Activated B cell treated with CpG ODN at 0.5 μM for 24 hours (primary cell): Measurements from ENCODE around the gene TBC1D1. TPM values are rescaled to one million over a fixed set of nuclear protein-coding genes. Genes with fewer than 3 reads are reported as not detected.

Source experiments
- ATAC-seq: fragments of 200-7000 bp; cut with Tn5 transposase; one replicate; pipeline ENCODE4 v1.10.0; 2021; ENCODE audit warnings: low read depth, mild to moderate bottlenecking, moderate library complexity
- CTCF ChIA-PET: fragments of 350-600 bp; sonication (Branson Sonifier 250); formaldehyde crosslinking; loops from one replicate; lab custom pipeline; 2021; ENCODE audit warnings: antibody characterized with exemption; lab: Charles Lee
- POLR2A ChIA-PET: fragments of 350-600 bp; sonication (Branson Sonifier 250); formaldehyde crosslinking; loops from one replicate; lab custom pipeline; 2021; ENCODE audit warnings: antibody characterized with exemption; lab: Charles Lee
- DNase-seq: peaks from one replicate; pipeline ENCODE4 v3.0.0; 2022
- H3K27ac Mint-ChIP-seq: one replicate; pipeline ENCODE4 v1.8.0; 2020; ENCODE audit warnings: mixed read lengths
- H3K27me3 Mint-ChIP-seq: one replicate; pipeline ENCODE4 v1.8.0; 2021; ENCODE audit warnings: mixed read lengths
- H3K36me3 Mint-ChIP-seq: one replicate; pipeline ENCODE4 v1.8.0; 2021; ENCODE audit warnings: low read depth, mixed read lengths
- H3K4me1 Mint-ChIP-seq: one replicate; pipeline ENCODE4 v1.8.0; 2021; ENCODE audit warnings: mixed read lengths
- H3K4me3 Mint-ChIP-seq: one replicate; pipeline ENCODE4 v1.8.0; 2020; ENCODE audit warnings: mild to moderate bottlenecking, mixed read lengths
- H3K9me3 Mint-ChIP-seq: one replicate; pipeline ENCODE4 v1.8.0; 2020; ENCODE audit warnings: mixed read lengths
- intact Hi-C: fragments of 100-400 bp; cut with micrococcal nuclease; formaldehyde crosslinking; loops from one replicate; pipeline ENCODE4 v1.15.1; 2024
- total RNA-seq: library from RNA; stranded (reverse); gene quantifications from 2 replicates; pipeline ENCODE4 v1.2.3, GENCODE V29; 2022
- TF ChIP-seq, protein P1 (sequence below): fragments of 200-600 bp; IDR thresholded peaks from one replicate; pipeline ENCODE4 v1.8.0; 2022; ENCODE audit warnings: antibody characterized with exemption, mild to moderate bottlenecking

TBC1D1 gene
- total RNA-seq, 1 donor from 2014 or later, result 84.8 TPM

DNA sequence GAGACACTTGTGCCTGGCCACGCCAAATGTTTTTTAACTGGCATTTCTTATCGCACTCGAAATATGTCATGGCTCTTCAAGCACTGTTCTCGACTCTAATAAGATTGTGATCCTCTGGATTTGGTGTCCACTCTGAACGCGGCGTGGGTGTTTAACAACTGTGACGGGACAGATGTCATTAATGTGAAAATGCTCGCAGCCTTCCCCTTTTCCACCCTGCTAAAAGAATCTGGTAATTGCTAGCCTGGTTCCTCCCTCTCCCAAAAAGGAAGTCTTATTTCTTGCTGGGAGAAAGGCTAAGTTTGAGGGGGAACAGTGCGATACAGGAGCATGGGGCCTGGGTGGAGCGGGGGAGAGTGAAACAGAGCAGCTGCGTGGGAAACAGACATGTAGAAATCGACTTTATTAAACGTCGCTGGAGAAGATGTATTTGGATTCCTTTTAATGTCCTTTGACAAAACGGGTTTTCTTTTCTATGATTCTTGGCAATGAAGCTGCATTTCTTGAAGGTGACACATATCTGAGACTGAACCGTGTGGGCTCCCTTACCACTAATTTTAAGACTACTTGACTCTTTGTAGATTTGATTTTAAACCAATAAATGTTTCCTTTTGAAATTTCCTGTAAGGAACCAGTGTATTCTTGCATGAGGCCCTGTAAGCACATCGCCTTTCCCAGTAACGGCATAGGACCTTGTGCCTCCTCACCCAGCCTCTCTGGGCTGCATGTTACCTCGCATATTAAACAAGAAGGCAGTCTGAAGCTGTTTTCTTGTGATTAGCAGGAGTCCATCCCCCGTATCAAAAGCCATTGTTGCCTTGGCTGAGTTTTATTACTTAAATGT lies 17.8 kb downstream of the TBC1D1 start:
- ChIA-PET POLR2A (no interaction called here), CTCF (no interaction called here)
- no peaks in the 10 kb centered on the region for H3K9me3 Mint-ChIP-seq

GRCh38 chr4:37909332-37910090 lies 18.6 kb downstream of the TBC1D1 start:
- peaks cover 4% of the 10 kb centered on the region for H3K4me1 Mint-ChIP-seq

More for the DNA sequence above, 17.8 kb downstream of the TBC1D1 start:
- Mint-ChIP-seq H3K4me3 (no peak overlapping the region), H3K36me3 (peaks cover 40% of the 10 kb centered on the region), H3K27ac (no peak overlapping the region), H3K27me3 (no peaks in the 10 kb centered on the region), H3K4me1 (peaks cover 6% of the 10 kb centered on the region)
- TF ChIP-seq, protein P1, sequence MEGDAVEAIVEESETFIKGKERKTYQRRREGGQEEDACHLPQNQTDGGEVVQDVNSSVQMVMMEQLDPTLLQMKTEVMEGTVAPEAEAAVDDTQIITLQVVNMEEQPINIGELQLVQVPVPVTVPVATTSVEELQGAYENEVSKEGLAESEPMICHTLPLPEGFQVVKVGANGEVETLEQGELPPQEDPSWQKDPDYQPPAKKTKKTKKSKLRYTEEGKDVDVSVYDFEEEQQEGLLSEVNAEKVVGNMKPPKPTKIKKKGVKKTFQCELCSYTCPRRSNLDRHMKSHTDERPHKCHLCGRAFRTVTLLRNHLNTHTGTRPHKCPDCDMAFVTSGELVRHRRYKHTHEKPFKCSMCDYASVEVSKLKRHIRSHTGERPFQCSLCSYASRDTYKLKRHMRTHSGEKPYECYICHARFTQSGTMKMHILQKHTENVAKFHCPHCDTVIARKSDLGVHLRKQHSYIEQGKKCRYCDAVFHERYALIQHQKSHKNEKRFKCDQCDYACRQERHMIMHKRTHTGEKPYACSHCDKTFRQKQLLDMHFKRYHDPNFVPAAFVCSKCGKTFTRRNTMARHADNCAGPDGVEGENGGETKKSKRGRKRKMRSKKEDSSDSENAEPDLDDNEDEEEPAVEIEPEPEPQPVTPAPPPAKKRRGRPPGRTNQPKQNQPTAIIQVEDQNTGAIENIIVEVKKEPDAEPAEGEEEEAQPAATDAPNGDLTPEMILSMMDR, result no peak
- no peak for ATAC-seq
- DNase-seq, result no peak
- intact Hi-C loops, result no loop called here

DNA sequence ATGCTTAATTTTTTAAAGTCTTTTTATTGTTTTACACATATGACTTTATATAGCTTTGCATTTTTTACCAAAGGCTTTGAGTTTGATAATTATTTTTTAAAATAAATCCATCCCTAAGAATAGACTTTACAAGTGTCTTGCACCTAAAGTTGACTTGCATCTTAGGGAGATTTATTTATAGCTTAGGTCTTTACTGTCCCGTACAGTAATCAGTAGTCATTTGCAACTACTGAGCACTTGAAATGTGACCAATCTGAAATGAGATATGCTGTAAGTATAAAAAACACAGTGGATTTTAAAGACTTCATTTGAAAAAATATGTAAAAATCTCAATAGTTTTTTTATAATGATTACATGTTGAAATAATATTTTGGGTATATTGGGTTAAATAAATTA lies 19.2 kb downstream of the TBC1D1 start:
- TF ChIP-seq, protein P1, result no peak
- peaks cover 34% of the 10 kb centered on the region for H3K36me3 Mint-ChIP-seq
- POLR2A ChIA-PET, result no interaction called here
- H3K4me1 Mint-ChIP-seq, result peaks cover 4% of the 10 kb centered on the region
- no peaks in the 10 kb centered on the region for H3K9me3 Mint-ChIP-seq
- DNase-seq (no peak), ATAC-seq (no peak)
- no peak overlapping the region for H3K4me3 Mint-ChIP-seq
- CTCF ChIA-PET, result no interaction called here
- intact Hi-C loops, result no loop called here
- no peak overlapping the region for H3K27ac Mint-ChIP-seq
- no peaks in the 10 kb centered on the region for H3K27me3 Mint-ChIP-seq

More at GRCh38 chr4:37909332-37910090, 18.6 kb downstream of the TBC1D1 start:
- Mint-ChIP-seq H3K36me3 (peaks cover 38% of the 10 kb centered on the region), H3K27me3 (no peaks in the 10 kb centered on the region), H3K4me3 (no peak overlapping the region), H3K9me3 (no peaks in the 10 kb centered on the region), H3K27ac (no peak overlapping the region)
- intact Hi-C loops, result no loop called here
- CTCF ChIA-PET, result no interaction called here
- DNase-seq, result no peak
- no peak for ATAC-seq
- TF ChIP-seq, protein P1, result no peak
- POLR2A ChIA-PET, result no interaction called here

- intact Hi-C loops, result no loop called here
- TF ChIP-seq, protein P1, result no peak
- CTCF ChIA-PET, result no interaction called here
- Mint-ChIP-seq H3K4me3 (no peak overlapping the region), H3K9me3 (no peaks in the 10 kb centered on the region), H3K27me3 (no peaks in the 10 kb centered on the region), H3K4me1 (peaks cover 2% of the 10 kb centered on the region), H3K36me3 (peaks cover 12% of the 10 kb centered on the region), H3K27ac (no peak overlapping the region)
- DNase-seq, result no peak
- POLR2A ChIA-PET, result no interaction called here
- ATAC-seq, result no peak
These were observed 23.7 kb downstream of the TBC1D1 start for GRCh38 chr4:37914539-37914938.

GRCh38 chr4:37917388-37917787 lies 26.5 kb downstream of the TBC1D1 start:
- intact Hi-C loops, result no loop called here
- no peak for DNase-seq
- Mint-ChIP-seq H3K36me3 (peaks cover 21% of the 10 kb centered on the region), H3K9me3 (no peaks in the 10 kb centered on the region), H3K27ac (no peak overlapping the region), H3K4me1 (peaks cover 6% of the 10 kb centered on the region), H3K4me3 (no peak overlapping the region), H3K27me3 (no peaks in the 10 kb centered on the region)
- ChIA-PET POLR2A (no interaction called here), CTCF (no interaction called here)
- no peak for ATAC-seq
- TF ChIP-seq, protein P1, result no peak
